Activated T-cell treated with anti-CD3 and anti-CD28 coated beads for 4 hours (primary cell): ENCODE measurements around the gene RASGEF1B.

Experiments used
- DNase-seq: peaks from one replicate; pipeline ENCODE4 v3.0.0-alpha.2; 2020

RASGEF1B gene

DNA sequence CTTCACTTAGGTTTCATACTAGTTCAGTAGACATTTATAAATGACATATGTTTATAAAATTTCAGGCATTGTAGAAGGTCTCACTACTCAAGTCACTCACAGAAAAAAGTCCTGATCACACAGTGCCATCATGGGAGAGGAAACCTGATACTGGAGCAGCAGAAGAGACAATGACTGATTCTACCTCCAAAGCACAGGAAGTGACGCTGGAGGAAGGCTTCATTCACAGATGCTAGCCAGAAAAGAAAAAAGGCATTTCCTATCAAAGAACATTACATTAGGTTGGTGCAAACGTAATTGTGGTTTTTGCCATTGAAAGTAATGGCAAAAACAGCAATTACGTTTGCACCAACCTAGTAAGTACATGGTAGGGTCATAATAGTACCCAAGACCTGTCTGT, 79.5 kb downstream of the RASGEF1B start:
- no peak for DNase-seq

DNA sequence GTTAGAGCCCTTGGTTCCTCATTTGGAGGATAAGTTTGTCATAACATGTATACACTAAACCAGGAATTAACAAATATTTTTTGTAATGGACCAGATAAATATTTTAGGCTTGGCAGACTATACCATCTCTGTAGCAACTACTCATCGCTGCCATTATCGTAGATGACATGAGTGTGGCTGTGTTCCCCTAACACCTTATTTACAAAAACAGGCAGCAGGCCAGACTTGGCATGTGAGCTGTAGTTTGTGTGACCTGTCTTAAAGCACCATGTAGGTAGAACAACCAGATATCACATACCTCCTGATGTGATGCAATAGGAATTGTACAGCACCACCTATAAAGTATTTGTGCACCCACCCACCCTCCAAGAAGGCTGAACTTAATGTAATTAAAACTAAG, 82.0 kb downstream of the RASGEF1B start:
- DNase-seq, result no peak

DNA sequence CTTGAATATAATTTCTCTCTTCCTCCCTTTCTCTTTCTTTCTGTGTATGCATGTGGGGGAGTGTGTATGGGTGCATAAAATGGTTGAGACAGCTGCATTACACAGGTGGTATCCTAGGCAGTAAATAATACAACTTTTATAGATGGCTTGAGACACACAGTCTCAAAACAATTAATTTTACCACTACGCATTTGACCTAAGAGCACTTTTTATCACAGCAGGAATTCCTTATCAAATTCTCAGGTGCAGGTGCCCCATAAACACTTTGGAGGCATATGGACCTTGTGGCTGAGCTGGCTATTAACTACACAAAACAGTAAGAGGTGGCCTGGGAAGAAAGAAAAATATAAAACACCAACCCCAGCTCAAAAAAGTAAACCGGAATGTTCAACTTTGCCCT, 91.3 kb downstream of the RASGEF1B start:
- no peak for DNase-seq

DNA sequence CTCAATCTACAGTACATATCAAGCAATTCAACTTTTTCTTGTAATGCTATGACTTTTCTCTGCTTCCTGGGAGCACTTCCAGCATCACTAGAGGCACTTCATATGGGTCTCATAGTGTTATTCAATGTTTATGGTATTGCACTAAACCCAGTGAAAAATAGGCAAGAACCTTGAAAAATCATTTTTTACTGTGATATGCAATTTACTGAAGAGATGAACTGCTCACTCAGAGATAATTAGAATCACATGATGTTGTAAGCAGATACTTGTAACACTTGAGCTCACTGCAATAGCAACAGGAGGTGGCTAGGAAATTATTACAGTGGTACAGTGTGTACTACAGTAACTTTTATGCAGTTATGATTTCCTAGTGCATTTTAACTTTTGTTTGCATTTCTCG, 93.3 kb downstream of the RASGEF1B start:
- no peak for DNase-seq

DNA sequence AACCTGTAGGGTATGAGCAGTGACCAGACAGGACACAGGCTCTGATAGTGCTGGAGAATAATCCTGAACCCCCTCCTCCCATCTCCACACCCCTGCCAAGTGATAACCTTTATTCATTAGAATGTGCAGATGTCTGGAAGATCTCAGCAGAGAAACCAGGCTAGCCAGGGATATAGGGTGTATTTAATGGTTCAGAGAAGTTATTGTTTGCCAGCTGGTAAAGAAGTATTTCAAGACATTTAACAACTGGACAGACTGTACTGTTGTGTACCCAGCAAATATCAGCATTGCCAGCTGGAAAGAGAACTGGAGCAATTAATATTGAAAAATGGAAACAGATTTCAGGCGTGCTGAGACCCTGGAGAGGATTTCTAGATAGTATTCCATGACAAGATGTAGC, 94.5 kb downstream of the RASGEF1B start:
- no peak for DNase-seq

DNA sequence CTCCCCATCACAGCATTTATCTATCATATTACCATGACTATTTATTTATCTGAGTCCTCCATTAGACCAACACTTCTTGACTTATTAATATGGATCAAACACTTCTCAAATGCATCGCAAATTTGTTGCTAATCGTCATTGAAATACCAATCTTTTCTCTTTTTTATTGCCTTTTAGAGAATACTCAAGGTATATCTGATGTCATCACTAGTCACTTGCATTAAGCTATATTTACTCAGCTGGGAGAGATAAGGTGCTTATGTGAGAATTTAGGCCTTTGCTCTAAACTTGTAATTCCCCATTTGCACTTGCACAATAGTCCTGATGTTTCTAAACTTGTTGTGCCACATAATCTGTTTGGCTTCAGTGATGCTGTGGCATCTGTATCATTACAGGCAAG, 95.0 kb downstream of the RASGEF1B start:
- no peak for DNase-seq
